ENCODE measurements around the gene NPEPPS.
A peak's percentile ranks its signal among the peaks of the same experiment; 100 is the strongest.
"Not testable (repeated sequence)": the region's sequence is repeated elsewhere in the genome, so short reads cannot be mapped to it uniquely, and the experiment has no call there.

The NPEPPS gene

GRCh38 chr17:47530557-47531232, at the start of gene NPEPPS:
TSS of gene NPEPPS (plus strand) at chr17:47531108. CDS start at chr17:47531301, 193 bp downstream.
- not testable (repeated sequence) for H3K9me3 ChIP-seq (ENCODE audit: control insufficient read depth in 1 of 2, low read length in 2 of 2); H3K4me1 ChIP-seq (ENCODE audit: control insufficient read depth in 1 of 2, insufficient read depth in 2 of 2, low read length in 2 of 2); H3K27me3 ChIP-seq (ENCODE audit: control insufficient read depth in 1 of 2, insufficient read depth in 2 of 2, low read length in 2 of 2); H3K36me3 ChIP-seq (ENCODE audit: control insufficient read depth in 1 of 2, insufficient read depth in 2 of 2, low read length in 2 of 2)
- H3K9ac ChIP-seq (ENCODE audit: low read depth in 1 of 2, low read length in 2 of 2): peak within 1 kb of the TSS; percentile 56 to 60
- peak within 1 kb of the TSS; percentile 73 for H3K27ac ChIP-seq (ENCODE audit: low read depth, low read length)
- H3K4me3 ChIP-seq (ENCODE audit: low read depth in 1 of 2, low read length in 2 of 2): peak within 1 kb of the TSS; percentile 69 to 71

GRCh38 chr17:47491841-47492212, 39.1 kb upstream of the NPEPPS start:
- H3K9me3 ChIP-seq (ENCODE audit: control insufficient read depth in 1 of 2, low read length in 2 of 2); H3K27ac ChIP-seq (ENCODE audit: low read depth, low read length); H3K4me1 ChIP-seq (ENCODE audit: control insufficient read depth in 1 of 2, insufficient read depth in 2 of 2, low read length in 2 of 2); H3K36me3 ChIP-seq (ENCODE audit: control insufficient read depth in 1 of 2, insufficient read depth in 2 of 2, low read length in 2 of 2); H3K27me3 ChIP-seq (ENCODE audit: control insufficient read depth in 1 of 2, insufficient read depth in 2 of 2, low read length in 2 of 2): not testable (repeated sequence)
- peak overlapping the region; percentile 56 to 68 for H3K4me3 ChIP-seq (ENCODE audit: low read depth in 1 of 2, low read length in 2 of 2)
- peak overlapping the region in 1 of 2 donors; percentile 63 for H3K9ac ChIP-seq (ENCODE audit: low read depth in 1 of 2, low read length in 2 of 2)

GRCh38 chr17:47499074-47499473, 31.8 kb upstream of the NPEPPS start:
- H3K27me3 ChIP-seq (ENCODE audit: control insufficient read depth in 1 of 2, insufficient read depth in 2 of 2, low read length in 2 of 2); H3K36me3 ChIP-seq (ENCODE audit: control insufficient read depth in 1 of 2, insufficient read depth in 2 of 2, low read length in 2 of 2); H3K9ac ChIP-seq (ENCODE audit: low read depth in 1 of 2, low read length in 2 of 2); H3K4me3 ChIP-seq (ENCODE audit: low read depth in 1 of 2, low read length in 2 of 2); H3K4me1 ChIP-seq (ENCODE audit: control insufficient read depth in 1 of 2, insufficient read depth in 2 of 2, low read length in 2 of 2); H3K9me3 ChIP-seq (ENCODE audit: control insufficient read depth in 1 of 2, low read length in 2 of 2); H3K27ac ChIP-seq (ENCODE audit: low read depth, low read length): not testable (repeated sequence)

GRCh38 chr17:47499494-47499893, 31.4 kb upstream of the NPEPPS start:
- H3K4me1 ChIP-seq (ENCODE audit: control insufficient read depth in 1 of 2, insufficient read depth in 2 of 2, low read length in 2 of 2): not testable (repeated sequence)

GRCh38 chr17:47500620-47501019, 30.3 kb upstream of the NPEPPS start:
- not testable (repeated sequence) for H3K9ac ChIP-seq (ENCODE audit: low read depth in 1 of 2, low read length in 2 of 2); H3K4me1 ChIP-seq (ENCODE audit: control insufficient read depth in 1 of 2, insufficient read depth in 2 of 2, low read length in 2 of 2); H3K9me3 ChIP-seq (ENCODE audit: control insufficient read depth in 1 of 2, low read length in 2 of 2); H3K36me3 ChIP-seq (ENCODE audit: control insufficient read depth in 1 of 2, insufficient read depth in 2 of 2, low read length in 2 of 2); H3K27me3 ChIP-seq (ENCODE audit: control insufficient read depth in 1 of 2, insufficient read depth in 2 of 2, low read length in 2 of 2); H3K4me3 ChIP-seq (ENCODE audit: low read depth in 1 of 2, low read length in 2 of 2); H3K27ac ChIP-seq (ENCODE audit: low read depth, low read length)

More at GRCh38 chr17:47499494-47499893, 31.4 kb upstream of the NPEPPS start:
- H3K9ac ChIP-seq (ENCODE audit: low read depth in 1 of 2, low read length in 2 of 2); H3K9me3 ChIP-seq (ENCODE audit: control insufficient read depth in 1 of 2, low read length in 2 of 2); H3K27ac ChIP-seq (ENCODE audit: low read depth, low read length); H3K4me3 ChIP-seq (ENCODE audit: low read depth in 1 of 2, low read length in 2 of 2); H3K27me3 ChIP-seq (ENCODE audit: control insufficient read depth in 1 of 2, insufficient read depth in 2 of 2, low read length in 2 of 2); H3K36me3 ChIP-seq (ENCODE audit: control insufficient read depth in 1 of 2, insufficient read depth in 2 of 2, low read length in 2 of 2): not testable (repeated sequence)

GRCh38 chr17:47502122-47502731, 28.7 kb upstream of the NPEPPS start:
- H3K4me3 ChIP-seq (ENCODE audit: low read depth in 1 of 2, low read length in 2 of 2); H3K9ac ChIP-seq (ENCODE audit: low read depth in 1 of 2, low read length in 2 of 2); H3K4me1 ChIP-seq (ENCODE audit: control insufficient read depth in 1 of 2, insufficient read depth in 2 of 2, low read length in 2 of 2); H3K9me3 ChIP-seq (ENCODE audit: control insufficient read depth in 1 of 2, low read length in 2 of 2); H3K36me3 ChIP-seq (ENCODE audit: control insufficient read depth in 1 of 2, insufficient read depth in 2 of 2, low read length in 2 of 2); H3K27me3 ChIP-seq (ENCODE audit: control insufficient read depth in 1 of 2, insufficient read depth in 2 of 2, low read length in 2 of 2): not testable (repeated sequence)
- peak overlapping the region; percentile 50 for H3K27ac ChIP-seq (ENCODE audit: low read depth, low read length)

GRCh38 chr17:47502776-47503455, 28.0 kb upstream of the NPEPPS start:
- not testable (repeated sequence) for H3K27me3 ChIP-seq (ENCODE audit: control insufficient read depth in 1 of 2, insufficient read depth in 2 of 2, low read length in 2 of 2); H3K4me3 ChIP-seq (ENCODE audit: low read depth in 1 of 2, low read length in 2 of 2); H3K36me3 ChIP-seq (ENCODE audit: control insufficient read depth in 1 of 2, insufficient read depth in 2 of 2, low read length in 2 of 2); H3K9ac ChIP-seq (ENCODE audit: low read depth in 1 of 2, low read length in 2 of 2); H3K9me3 ChIP-seq (ENCODE audit: control insufficient read depth in 1 of 2, low read length in 2 of 2); H3K4me1 ChIP-seq (ENCODE audit: control insufficient read depth in 1 of 2, insufficient read depth in 2 of 2, low read length in 2 of 2); H3K27ac ChIP-seq (ENCODE audit: low read depth, low read length)

GRCh38 chr17:47511701-47512146, 19.2 kb upstream of the NPEPPS start:
- H3K36me3 ChIP-seq (ENCODE audit: control insufficient read depth in 1 of 2, insufficient read depth in 2 of 2, low read length in 2 of 2); H3K27me3 ChIP-seq (ENCODE audit: control insufficient read depth in 1 of 2, insufficient read depth in 2 of 2, low read length in 2 of 2); H3K4me1 ChIP-seq (ENCODE audit: control insufficient read depth in 1 of 2, insufficient read depth in 2 of 2, low read length in 2 of 2); H3K9me3 ChIP-seq (ENCODE audit: control insufficient read depth in 1 of 2, low read length in 2 of 2); H3K9ac ChIP-seq (ENCODE audit: low read depth in 1 of 2, low read length in 2 of 2); H3K27ac ChIP-seq (ENCODE audit: low read depth, low read length): not testable (repeated sequence)
- H3K4me3 ChIP-seq (ENCODE audit: low read depth in 1 of 2, low read length in 2 of 2): peak overlapping the region; percentile 1 to 15

GRCh38 chr17:47513301-47513700, 17.6 kb upstream of the NPEPPS start:
- not testable (repeated sequence) for H3K4me3 ChIP-seq (ENCODE audit: low read depth in 1 of 2, low read length in 2 of 2); H3K27me3 ChIP-seq (ENCODE audit: control insufficient read depth in 1 of 2, insufficient read depth in 2 of 2, low read length in 2 of 2); H3K9me3 ChIP-seq (ENCODE audit: control insufficient read depth in 1 of 2, low read length in 2 of 2); H3K36me3 ChIP-seq (ENCODE audit: control insufficient read depth in 1 of 2, insufficient read depth in 2 of 2, low read length in 2 of 2); H3K27ac ChIP-seq (ENCODE audit: low read depth, low read length); H3K9ac ChIP-seq (ENCODE audit: low read depth in 1 of 2, low read length in 2 of 2); H3K4me1 ChIP-seq (ENCODE audit: control insufficient read depth in 1 of 2, insufficient read depth in 2 of 2, low read length in 2 of 2)

- not testable (repeated sequence) for H3K36me3 ChIP-seq (ENCODE audit: control insufficient read depth in 1 of 2, insufficient read depth in 2 of 2, low read length in 2 of 2); H3K27me3 ChIP-seq (ENCODE audit: control insufficient read depth in 1 of 2, insufficient read depth in 2 of 2, low read length in 2 of 2); H3K4me1 ChIP-seq (ENCODE audit: control insufficient read depth in 1 of 2, insufficient read depth in 2 of 2, low read length in 2 of 2); H3K4me3 ChIP-seq (ENCODE audit: low read depth in 1 of 2, low read length in 2 of 2); H3K9me3 ChIP-seq (ENCODE audit: control insufficient read depth in 1 of 2, low read length in 2 of 2); H3K27ac ChIP-seq (ENCODE audit: low read depth, low read length); H3K9ac ChIP-seq (ENCODE audit: low read depth in 1 of 2, low read length in 2 of 2)
Observed at GRCh38 chr17:47518880-47519279, 12.0 kb upstream of the NPEPPS start.
